MM.1S (cell line): Measurements from ENCODE around the gene EEA1.

Experiments used
- DNase-seq: peaks from one replicate; pipeline ENCODE4 v3.0.0-alpha.2; 2015
- H2AFZ ChIP-seq: fragments of 300-600 bp; sonication (generic); 2 replicates; pipeline ENCODE4 v1.6.0; 2016; ENCODE audit warnings: antibody characterized with exemption, low read length
- H3F3A ChIP-seq: fragments of 300-600 bp; sonication (generic); 2 replicates; pipeline ENCODE4 v1.6.1; 2016; ENCODE audit warnings: mild to moderate bottlenecking, antibody characterized with exemption, low read length, moderate library complexity, mixed read lengths; ENCODE audit not compliant: insufficient read depth
- H3K27ac ChIP-seq: fragments of 300-600 bp; sonication (generic); 2 replicates; pipeline ENCODE4 v1.5.1; 2016; ENCODE audit warnings: mild to moderate bottlenecking, low read length
- H3K27me3 ChIP-seq: fragments of 300-600 bp; sonication (generic); replicated peaks from 2 replicates; pipeline ENCODE4 v1.6.0; 2016; ENCODE audit warnings: low read length; ENCODE audit not compliant: insufficient read depth
- H3K36me3 ChIP-seq: fragments of 300-600 bp; sonication (generic); replicated peaks from 2 replicates; pipeline ENCODE4 v1.6.1; 2016; ENCODE audit warnings: mild to moderate bottlenecking, low read length, mixed read lengths; ENCODE audit not compliant: insufficient read depth
- H3K4me1 ChIP-seq: fragments of 300-600 bp; sonication (generic); 2 replicates; pipeline ENCODE4 v1.6.1; 2016; ENCODE audit warnings: low read length, mixed read lengths
- H3K4me2 ChIP-seq: fragments of 300-600 bp; sonication (generic); 2 replicates; pipeline ENCODE4 v1.6.0; 2016; ENCODE audit warnings: low read depth, low read length
- H3K4me3 ChIP-seq: fragments of 300-600 bp; sonication (generic); 2 replicates; pipeline ENCODE4 v1.5.1; 2016; ENCODE audit warnings: low read length, mixed read lengths
- H3K79me2 ChIP-seq: fragments of 300-600 bp; sonication (generic); 2 replicates; pipeline ENCODE4 v1.6.1; 2016; ENCODE audit warnings: mixed run types, low read length, mixed read lengths
- H3K9ac ChIP-seq: fragments of 300-600 bp; sonication (generic); 2 replicates; pipeline ENCODE4 v1.6.1; 2016; ENCODE audit warnings: low read length, mixed read lengths
- H3K9me2 ChIP-seq: fragments of 300-600 bp; sonication (generic); replicated peaks from 2 replicates; pipeline ENCODE4 v1.6.1; 2016; ENCODE audit warnings: mild to moderate bottlenecking, low read length, mixed read lengths; ENCODE audit not compliant: insufficient read depth
- H3K9me3 ChIP-seq: fragments of 300-600 bp; sonication (generic); replicated peaks from 2 replicates; pipeline ENCODE4 v1.6.1; 2016; ENCODE audit warnings: mild to moderate bottlenecking, low read length, mixed read lengths; ENCODE audit not compliant: insufficient read depth
- H4K20me1 ChIP-seq: fragments of 300-600 bp; sonication (generic); 2 replicates; pipeline ENCODE4 v1.6.1; 2016; ENCODE audit warnings: mild to moderate bottlenecking, low read length, moderate library complexity, mixed read lengths; ENCODE audit not compliant: insufficient read depth
- EZH2 ChIP-seq: fragments of 300-600 bp; sonication (generic); optimal IDR thresholded peaks from 2 replicates; pipeline ENCODE3; 2017; ENCODE audit warnings: low read depth, mild to moderate bottlenecking, antibody characterized with exemption, low read length, mixed read lengths
- EZH2phosphoT487 ChIP-seq: fragments of 300-600 bp; sonication (generic); IDR thresholded peaks from 2 replicates; pipeline ENCODE4 v1.6.1; 2018; ENCODE audit warnings: antibody characterized with exemption, low read length
- TF ChIP-seq, protein P1 (sequence below): fragments of 300-600 bp; sonication (generic); IDR thresholded peaks from 2 replicates; pipeline ENCODE4 v1.5.1; 2016; ENCODE audit warnings: antibody characterized with exemption, low read length, mixed read lengths

EEA1 gene

DNA sequence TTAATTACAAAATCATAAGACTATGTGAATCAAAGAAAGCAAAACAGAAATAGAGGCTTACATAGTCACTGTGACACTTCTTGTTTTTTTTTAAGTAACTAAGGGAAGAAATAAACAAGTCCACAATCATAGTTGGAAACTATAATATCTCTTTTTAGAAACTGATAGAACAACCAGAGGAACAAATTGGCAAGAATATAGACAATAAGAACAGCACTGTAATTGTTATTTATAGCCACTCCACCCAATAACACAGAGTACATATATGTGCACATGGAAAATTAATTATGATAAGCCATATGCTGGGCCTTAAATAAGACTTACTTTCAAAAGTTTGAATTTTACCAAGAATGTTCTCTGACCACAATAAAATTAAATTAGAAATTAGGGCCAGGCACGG is 125.2 kb downstream of the EEA1 start:
- Histone ChIP-seq H2AFZ (no peak overlapping the region), H3K4me3 (no peak overlapping the region), H3F3A (no peaks in the 10 kb centered on the region; the same call in 1 of the 2 replicates), H3K9ac (no peak overlapping the region), H3K27ac (no peak overlapping the region), H3K9me3 (no peaks in the 10 kb centered on the region), H3K27me3 (no peaks in the 10 kb centered on the region), H3K4me2 (no peak overlapping the region), H3K36me3 (peaks cover 3% of the 10 kb centered on the region; the same call in 1 of the 2 replicates), H3K9me2 (no peaks in the 10 kb centered on the region), H3K4me1 (no peaks in the 10 kb centered on the region), H3K79me2 (no peaks in the 10 kb centered on the region), H4K20me1 (no peaks in the 10 kb centered on the region)
- TF ChIP-seq, protein P1, sequence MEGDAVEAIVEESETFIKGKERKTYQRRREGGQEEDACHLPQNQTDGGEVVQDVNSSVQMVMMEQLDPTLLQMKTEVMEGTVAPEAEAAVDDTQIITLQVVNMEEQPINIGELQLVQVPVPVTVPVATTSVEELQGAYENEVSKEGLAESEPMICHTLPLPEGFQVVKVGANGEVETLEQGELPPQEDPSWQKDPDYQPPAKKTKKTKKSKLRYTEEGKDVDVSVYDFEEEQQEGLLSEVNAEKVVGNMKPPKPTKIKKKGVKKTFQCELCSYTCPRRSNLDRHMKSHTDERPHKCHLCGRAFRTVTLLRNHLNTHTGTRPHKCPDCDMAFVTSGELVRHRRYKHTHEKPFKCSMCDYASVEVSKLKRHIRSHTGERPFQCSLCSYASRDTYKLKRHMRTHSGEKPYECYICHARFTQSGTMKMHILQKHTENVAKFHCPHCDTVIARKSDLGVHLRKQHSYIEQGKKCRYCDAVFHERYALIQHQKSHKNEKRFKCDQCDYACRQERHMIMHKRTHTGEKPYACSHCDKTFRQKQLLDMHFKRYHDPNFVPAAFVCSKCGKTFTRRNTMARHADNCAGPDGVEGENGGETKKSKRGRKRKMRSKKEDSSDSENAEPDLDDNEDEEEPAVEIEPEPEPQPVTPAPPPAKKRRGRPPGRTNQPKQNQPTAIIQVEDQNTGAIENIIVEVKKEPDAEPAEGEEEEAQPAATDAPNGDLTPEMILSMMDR = no peak
- TF ChIP-seq EZH2phosphoT487 (no peak), EZH2 (no peak)
- no peak for DNase-seq

DNA sequence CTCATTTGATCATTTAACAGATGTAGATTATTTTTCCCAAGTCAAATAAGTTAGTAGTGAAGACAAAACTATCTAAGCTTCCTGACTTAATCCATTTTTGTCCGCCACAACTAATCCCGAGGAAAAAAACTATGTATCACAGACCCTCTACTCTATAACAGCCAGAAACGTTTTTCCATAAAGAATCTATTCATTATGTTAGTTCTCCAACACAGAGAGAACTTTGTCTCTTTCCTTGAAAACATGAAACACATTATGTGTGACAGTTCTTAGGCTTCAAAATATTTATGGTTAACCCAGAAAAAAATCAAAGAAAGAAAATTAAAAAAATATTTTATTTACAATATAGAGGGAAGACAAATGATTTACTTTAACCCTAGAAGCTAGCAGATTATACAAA is 126.2 kb downstream of the EEA1 start:
- no peaks in the 10 kb centered on the region; the same call in 1 of the 2 replicates for H3F3A ChIP-seq
- no peak overlapping the region for H2AFZ ChIP-seq
- TF ChIP-seq EZH2phosphoT487 = no peak
- no peak for TF ChIP-seq EZH2
- TF ChIP-seq, protein P1 = no peak
- H4K20me1 ChIP-seq = no peaks in the 10 kb centered on the region
- no peaks in the 10 kb centered on the region for H3K27me3 ChIP-seq
- H3K9me3 ChIP-seq = no peaks in the 10 kb centered on the region
- H3K4me1 ChIP-seq = no peaks in the 10 kb centered on the region
- H3K4me3 ChIP-seq = no peak overlapping the region
- no peak for DNase-seq
- H3K9ac ChIP-seq = no peak overlapping the region
- no peaks in the 10 kb centered on the region for H3K9me2 ChIP-seq
- peaks cover 3% of the 10 kb centered on the region; the same call in 1 of the 2 replicates for H3K36me3 ChIP-seq
- H3K4me2 ChIP-seq = no peak overlapping the region
- H3K27ac ChIP-seq = no peak overlapping the region
- no peaks in the 10 kb centered on the region for H3K79me2 ChIP-seq

DNA sequence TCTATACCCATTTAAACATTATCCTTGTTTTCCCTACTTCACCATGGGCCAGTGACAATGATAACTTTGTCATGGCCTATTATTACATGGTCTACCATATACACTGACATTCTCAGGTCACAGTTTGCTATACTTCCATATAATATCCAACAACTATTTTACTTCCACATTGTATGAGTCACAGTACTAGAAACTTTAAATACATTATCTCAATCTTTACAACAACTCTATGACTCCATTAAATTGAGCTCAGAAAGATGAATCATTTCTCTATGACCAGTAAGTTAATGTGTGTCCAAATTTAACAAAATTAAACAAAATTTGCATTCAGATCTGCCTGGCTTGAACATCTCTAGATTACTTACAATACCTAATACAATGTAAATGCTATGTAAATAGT is 132.4 kb downstream of the EEA1 start:
- Histone ChIP-seq H3K27ac (no peak overlapping the region), H3F3A (no peaks in the 10 kb centered on the region), H3K79me2 (no peaks in the 10 kb centered on the region), H3K9ac (no peak overlapping the region), H3K9me3 (no peaks in the 10 kb centered on the region), H3K4me1 (no peaks in the 10 kb centered on the region), H2AFZ (no peak overlapping the region), H3K36me3 (peaks cover under 1% of the 10 kb centered on the region; the same call in 1 of the 2 replicates), H3K9me2 (no peaks in the 10 kb centered on the region), H3K4me3 (no peak overlapping the region), H3K4me2 (no peak overlapping the region), H3K27me3 (no peaks in the 10 kb centered on the region), H4K20me1 (no peaks in the 10 kb centered on the region)
- no peak for DNase-seq
- TF ChIP-seq EZH2phosphoT487 (no peak), EZH2 (no peak)
- TF ChIP-seq, protein P1 = no peak
